Muscle of leg (tissue), 11 donors: ENCODE measurements around the gene MRGPRD. TPM values are rescaled to one million over a fixed set of nuclear protein-coding genes. Genes with fewer than 3 reads are reported as not detected.

Experiments used
- DNase-seq: peaks from one replicate; pipeline ENCODE4 v3.0.0; 2013
- H3K27ac ChIP-seq: one replicate; pipeline ENCODE4 v1.5.1; 2013; ENCODE audit warnings: mild to moderate bottlenecking, low read length, control low read depth
- H3K27me3 ChIP-seq: one replicate; pipeline ENCODE4 v1.6.1; 2013; ENCODE audit warnings: low read length; ENCODE audit not compliant: control insufficient read depth, insufficient read depth
- H3K36me3 ChIP-seq: one replicate; pipeline ENCODE4 v1.6.1; 2013; ENCODE audit warnings: low read length; ENCODE audit not compliant: control insufficient read depth, insufficient read depth
- H3K4me1 ChIP-seq: one replicate; pipeline ENCODE4 v1.6.1; 2013; ENCODE audit warnings: low read length; ENCODE audit not compliant: control insufficient read depth, insufficient read depth
- H3K4me3 ChIP-seq: one replicate; pipeline ENCODE4 v1.5.1; 2013; ENCODE audit warnings: low read length, control low read depth
- H3K9me3 ChIP-seq: replicated peaks from 2 replicates; pipeline ENCODE4 v1.6.1; 2013; ENCODE audit warnings: low read depth, low read length; ENCODE audit not compliant: control insufficient read depth
- WGBS: methylation state at CpG from one replicate; pipeline ENCODE4 v1.1.5; 2013; ENCODE audit warnings: missing lambda C conversion rate; ENCODE audit not compliant: insufficient coverage; 5-methylcytosine and 5-hydroxymethylcytosine counted together
- polyA plus RNA-seq, 8 donors: library from polyadenylated mRNA; unstranded; fragments of 120-200 nt; gene quantifications; one replicate each; pipeline versions ENCODE4 v1.2.1 to v1.2.3, GENCODE V29; 2013; ENCODE audit warnings: inconsistent platforms in 1 of 8, low replicate concordance in 1 of 8; ENCODE audit not compliant: insufficient read length in 8 of 8, insufficient read depth in 1 of 8
- total RNA-seq: library from RNA; stranded (reverse); fragments of 120-200 nt; gene quantifications from one replicate; pipeline ENCODE4 v1.2.4, GENCODE V29; 2013

Gene MRGPRD
- total and polyA plus RNA-seq, 9 donors = 0.25 to 0.60 (median 0.27) TPM; not detected in 6

DNA sequence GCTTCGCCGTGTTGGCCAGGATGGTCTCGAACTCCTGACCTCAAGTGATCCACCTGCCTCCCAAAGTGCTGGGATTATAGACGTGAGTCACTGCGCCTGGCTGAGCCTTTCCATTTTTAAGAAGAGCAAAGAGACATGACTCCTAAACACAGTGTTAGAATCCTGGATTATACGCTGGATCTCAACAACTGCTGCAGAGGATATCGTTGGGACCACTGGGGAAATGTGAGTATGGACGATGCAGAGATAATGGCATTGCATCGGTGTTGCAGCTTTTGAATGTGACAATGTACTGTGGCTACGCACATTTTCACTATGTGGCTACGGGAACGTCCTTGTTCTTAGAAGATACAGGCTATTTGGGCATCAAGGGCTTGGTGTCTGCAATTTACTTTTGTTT lies 26.0 kb upstream of the MRGPRD start:
- no peak for DNase-seq
- Histone ChIP-seq H3K4me3 (no peak overlapping the region), H3K9me3 (no peaks in the 10 kb centered on the region), H3K27ac (no peak overlapping the region), H3K4me1 (peaks cover 58% of the 10 kb centered on the region), H3K27me3 (peaks cover 16% of the 10 kb centered on the region), H3K36me3 (peaks cover 37% of the 10 kb centered on the region)
- 91% methylated on average over 11 of the region's 12 CpGs for WGBS

DNA sequence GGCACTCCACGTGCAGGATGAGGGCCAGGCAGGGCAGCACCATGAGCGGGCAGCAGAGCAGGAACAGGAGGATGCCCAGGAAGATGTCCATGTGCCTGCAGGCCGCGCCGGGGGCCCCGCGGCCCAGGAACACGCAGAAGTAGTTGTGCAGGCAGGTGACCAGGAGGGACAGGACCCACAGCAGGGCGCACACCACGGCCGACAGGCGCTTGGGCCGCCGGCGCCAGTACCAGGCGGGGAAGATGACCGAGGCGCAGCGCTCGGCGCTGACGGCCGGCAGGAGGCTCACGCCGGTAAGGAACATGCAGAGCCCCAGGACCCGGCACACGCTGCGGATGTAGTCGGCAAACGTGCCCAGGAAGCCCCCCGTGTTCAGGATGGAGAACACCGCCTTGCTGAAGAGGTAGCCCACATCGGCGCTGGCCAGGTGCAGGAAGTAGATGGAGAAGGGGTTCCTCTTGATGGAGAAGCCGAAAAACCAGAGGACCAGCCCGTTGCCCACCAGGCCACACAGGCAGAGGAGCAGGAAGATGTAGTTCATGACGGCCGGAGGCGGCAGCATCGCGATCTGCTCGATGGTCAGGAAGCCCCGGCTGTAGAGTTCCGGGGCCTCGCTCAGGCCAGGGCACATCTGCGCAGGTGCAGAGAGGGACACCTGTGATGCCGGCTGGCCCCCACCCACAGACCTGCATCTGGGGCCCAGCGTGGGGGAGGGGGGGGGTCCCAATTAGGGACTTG lies 25.0 kb upstream of the MRGPRD start:
- Histone ChIP-seq H3K36me3 (peaks cover 37% of the 10 kb centered on the region), H3K27me3 (peaks cover 8% of the 10 kb centered on the region), H3K4me3 (no peak overlapping the region), H3K9me3 (no peaks in the 10 kb centered on the region), H3K4me1 (peaks cover 60% of the 10 kb centered on the region), H3K27ac (no peak overlapping the region)
- 88% methylated on average over 40 of the region's 48 CpGs for WGBS
- DNase-seq = no peak

DNA sequence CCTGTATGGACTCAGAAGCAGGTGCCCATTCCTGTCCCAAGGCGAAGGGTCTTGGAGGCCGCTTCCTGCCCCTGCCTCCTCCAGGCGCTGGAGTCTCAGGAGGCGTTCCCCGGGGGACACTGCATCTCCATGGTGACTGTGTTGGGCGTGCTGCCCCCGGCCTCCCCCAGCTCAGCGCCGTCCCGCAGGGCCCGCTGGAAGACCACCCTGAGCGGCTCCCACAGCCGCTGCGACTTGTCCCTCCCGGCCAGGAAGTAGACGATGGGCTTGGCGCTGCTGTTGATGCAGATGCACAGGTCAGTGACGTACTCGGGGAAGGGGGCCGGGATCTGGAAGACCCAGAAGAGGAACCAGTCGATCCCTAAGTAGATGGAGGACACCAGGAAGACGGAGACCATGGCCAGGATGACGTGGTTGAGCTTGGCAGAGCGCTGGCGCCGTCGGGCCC lies 24.4 kb upstream of the MRGPRD start:
- H3K36me3 ChIP-seq = peaks cover 37% of the 10 kb centered on the region
- no peak overlapping the region for H3K27ac ChIP-seq
- H3K4me1 ChIP-seq = peaks cover 60% of the 10 kb centered on the region
- H3K27me3 ChIP-seq = peaks cover 8% of the 10 kb centered on the region
- DNase-seq = no peak
- H3K4me3 ChIP-seq = no peak overlapping the region
- H3K9me3 ChIP-seq = no peaks in the 10 kb centered on the region
- 91% methylated on average over 27 of the region's 27 CpGs for WGBS

DNA sequence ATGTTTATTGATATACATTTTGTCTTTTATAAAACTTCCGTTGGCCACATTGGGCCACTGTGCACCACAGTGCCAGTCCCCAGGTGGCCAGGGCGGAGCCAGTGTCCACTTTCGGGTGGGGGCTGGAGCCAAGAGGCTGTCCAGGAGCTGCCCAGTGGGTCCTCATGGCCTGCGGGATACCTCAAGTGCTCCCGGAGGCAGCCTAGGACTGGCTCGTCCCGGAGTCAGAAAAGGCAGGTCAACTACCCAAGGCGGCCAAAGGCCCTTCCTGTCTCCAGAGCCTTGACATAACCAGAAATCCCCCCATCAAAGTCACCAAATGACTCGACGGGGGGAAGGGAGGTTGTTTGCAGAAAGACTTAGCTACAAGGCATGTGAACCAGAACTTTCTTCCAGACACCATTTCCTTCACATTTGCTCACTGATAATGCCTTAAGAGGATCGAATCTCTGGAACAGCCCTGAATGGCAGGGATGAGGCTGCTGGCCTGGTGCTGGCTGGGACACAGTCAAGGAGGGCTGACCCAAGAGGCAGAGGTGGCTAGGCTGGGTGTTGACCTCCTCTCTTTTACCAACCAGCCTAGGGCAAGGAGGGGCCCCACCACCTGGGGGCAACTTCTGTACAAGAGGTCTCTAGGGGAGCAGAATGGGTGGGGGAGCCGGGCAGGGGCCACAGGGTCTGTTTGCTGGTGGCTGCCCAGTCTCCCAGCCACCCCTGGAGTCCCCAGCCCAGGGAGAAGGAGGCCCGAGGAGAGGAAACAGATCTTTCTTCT lies 23.8 kb upstream of the MRGPRD start:
- Histone ChIP-seq H3K36me3 (peaks cover 37% of the 10 kb centered on the region), H3K4me3 (no peak overlapping the region), H3K4me1 (peaks cover 59% of the 10 kb centered on the region), H3K27me3 (peaks cover 4% of the 10 kb centered on the region), H3K9me3 (no peaks in the 10 kb centered on the region), H3K27ac (no peak overlapping the region)
- 77% methylated on average over 10 of the region's 13 CpGs for WGBS
- DNase-seq = no peak

DNA sequence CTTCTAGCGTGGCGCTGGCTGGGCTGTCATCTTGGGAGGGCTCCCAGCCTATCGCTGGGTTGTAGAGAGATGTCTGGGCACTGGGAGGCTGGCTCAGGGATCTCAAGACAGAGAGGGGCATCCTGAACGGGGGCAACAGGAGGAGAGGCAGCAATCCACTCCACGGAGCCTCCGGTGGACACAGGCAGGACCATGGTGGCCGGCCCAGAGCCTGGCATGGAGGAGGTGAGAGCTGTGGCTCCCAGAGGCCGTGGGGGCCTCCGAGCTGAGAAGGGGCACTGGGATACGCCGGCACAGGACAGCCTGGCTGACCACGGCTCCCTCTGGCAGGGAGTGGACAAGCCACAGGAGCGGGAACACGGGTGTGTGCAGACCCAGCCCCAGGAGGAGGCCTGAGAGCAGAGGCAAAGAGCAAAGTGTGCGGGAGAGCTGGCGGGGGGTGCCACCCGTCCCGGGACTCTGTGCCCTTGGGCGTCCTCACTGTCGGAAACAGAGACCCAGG lies 23.1 kb upstream of the MRGPRD start:
- Histone ChIP-seq H3K36me3 (peaks cover 35% of the 10 kb centered on the region), H3K27me3 (peaks cover 3% of the 10 kb centered on the region), H3K4me3 (no peak overlapping the region), H3K4me1 (peaks cover 59% of the 10 kb centered on the region), H3K27ac (no peak overlapping the region), H3K9me3 (no peaks in the 10 kb centered on the region)
- 86% methylated on average over 18 of the region's 20 CpGs for WGBS
- DNase-seq = no peak

DNA sequence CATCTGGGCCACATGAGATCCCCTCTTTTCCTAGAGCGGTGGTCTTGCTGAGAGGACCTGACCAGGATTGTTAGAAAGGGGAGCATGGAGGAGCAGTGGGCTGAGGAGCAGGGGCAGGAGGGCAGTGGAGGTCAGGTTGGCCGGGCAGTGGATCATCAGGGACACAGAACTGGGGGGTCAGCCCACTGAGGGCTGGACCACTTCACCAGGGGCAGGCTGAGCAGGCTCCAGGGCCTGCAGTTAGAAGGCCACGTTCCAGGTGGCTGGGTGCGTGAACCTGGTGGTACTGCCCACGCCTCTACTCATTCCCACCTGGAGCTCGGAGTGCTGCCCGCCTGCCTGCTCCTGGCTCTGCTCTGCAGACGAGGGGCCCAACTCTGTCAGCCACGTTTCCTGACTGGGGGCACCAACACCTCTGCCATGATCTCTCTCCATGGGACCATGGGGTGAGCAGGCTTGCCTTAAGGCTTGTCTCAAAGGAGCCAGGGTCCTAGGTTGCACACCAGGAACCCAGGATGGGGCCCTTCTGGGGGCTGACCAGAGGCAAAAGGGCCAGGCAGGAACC lies 22.6 kb upstream of the MRGPRD start:
- DNase-seq = no peak
- WGBS = 92% methylated on average over 9 of the region's 9 CpGs
- Histone ChIP-seq H3K4me1 (peaks cover 59% of the 10 kb centered on the region), H3K27ac (no peak overlapping the region), H3K9me3 (no peaks in the 10 kb centered on the region), H3K27me3 (peaks cover 3% of the 10 kb centered on the region), H3K36me3 (peaks cover 32% of the 10 kb centered on the region), H3K4me3 (no peak overlapping the region)

DNA sequence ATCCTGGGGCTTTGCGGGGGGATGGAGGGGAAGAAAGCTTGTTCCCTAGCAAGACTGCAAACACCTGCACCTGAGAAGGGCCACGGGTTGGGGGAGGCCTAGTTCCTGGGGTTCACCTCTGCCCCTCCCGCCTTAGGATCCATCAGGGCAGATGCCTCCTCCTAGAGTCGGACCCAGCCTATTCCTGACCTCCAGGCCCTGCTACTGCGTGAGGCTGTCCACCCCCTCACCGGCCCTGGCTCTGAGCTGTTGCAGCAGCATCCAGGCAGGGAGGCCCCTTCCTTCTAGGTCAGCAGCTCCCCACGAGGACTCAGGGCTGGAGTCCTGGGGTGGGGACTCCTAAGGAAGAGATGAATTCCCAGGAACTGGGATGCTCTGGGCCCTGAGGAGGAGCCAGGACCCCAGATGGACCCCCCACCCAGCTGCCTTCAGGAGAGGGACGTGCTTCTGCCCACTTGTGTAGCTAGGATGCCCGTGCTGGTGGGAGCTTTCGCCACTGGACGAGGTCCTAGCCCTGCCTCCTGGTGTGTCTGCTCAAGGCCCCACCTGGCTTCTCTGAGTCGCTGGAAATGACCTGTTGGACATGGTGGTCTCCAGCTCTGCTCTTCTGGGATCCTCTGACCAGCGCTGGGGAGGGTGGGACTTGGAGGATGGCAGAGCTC lies 21.9 kb upstream of the MRGPRD start:
- Histone ChIP-seq H3K27me3 (peaks cover 3% of the 10 kb centered on the region), H3K4me1 (peaks cover 59% of the 10 kb centered on the region), H3K9me3 (no peaks in the 10 kb centered on the region), H3K27ac (peak overlapping the region; percentile 42), H3K4me3 (no peak overlapping the region), H3K36me3 (peaks cover 27% of the 10 kb centered on the region)
- no peak for DNase-seq
- 65% methylated on average over 11 of the region's 13 CpGs for WGBS

DNA sequence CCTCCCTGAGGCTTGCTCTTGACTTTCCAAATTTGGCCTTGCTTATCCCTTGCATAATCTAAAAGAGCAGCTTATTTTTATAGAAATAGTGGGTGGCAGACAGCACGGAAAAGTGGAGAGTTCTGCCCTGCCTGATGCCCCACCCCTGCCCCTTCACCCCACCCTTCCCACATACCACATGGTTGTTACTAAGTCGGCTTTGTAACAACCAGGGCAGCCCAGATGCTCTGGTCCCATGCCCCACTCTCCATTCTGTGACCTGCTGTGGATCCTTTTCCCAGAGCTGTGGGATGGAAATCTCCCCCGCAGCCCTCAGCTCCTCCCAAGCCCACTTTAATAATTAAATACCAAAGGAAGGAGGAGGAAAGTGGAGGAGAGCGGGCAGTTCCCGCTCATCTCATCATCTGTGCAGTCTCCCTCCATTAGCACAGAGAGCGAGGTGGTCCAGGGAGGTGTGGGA lies 21.4 kb upstream of the MRGPRD start:
- Histone ChIP-seq H3K9me3 (no peaks in the 10 kb centered on the region), H3K27me3 (peaks cover 3% of the 10 kb centered on the region), H3K4me1 (peaks cover 61% of the 10 kb centered on the region), H3K4me3 (no peak overlapping the region), H3K27ac (peak overlapping the region; percentile 95), H3K36me3 (peaks cover 22% of the 10 kb centered on the region)
- DNase-seq = no peak
- WGBS = 43% methylated on average over 2 of the region's 6 CpGs

DNA sequence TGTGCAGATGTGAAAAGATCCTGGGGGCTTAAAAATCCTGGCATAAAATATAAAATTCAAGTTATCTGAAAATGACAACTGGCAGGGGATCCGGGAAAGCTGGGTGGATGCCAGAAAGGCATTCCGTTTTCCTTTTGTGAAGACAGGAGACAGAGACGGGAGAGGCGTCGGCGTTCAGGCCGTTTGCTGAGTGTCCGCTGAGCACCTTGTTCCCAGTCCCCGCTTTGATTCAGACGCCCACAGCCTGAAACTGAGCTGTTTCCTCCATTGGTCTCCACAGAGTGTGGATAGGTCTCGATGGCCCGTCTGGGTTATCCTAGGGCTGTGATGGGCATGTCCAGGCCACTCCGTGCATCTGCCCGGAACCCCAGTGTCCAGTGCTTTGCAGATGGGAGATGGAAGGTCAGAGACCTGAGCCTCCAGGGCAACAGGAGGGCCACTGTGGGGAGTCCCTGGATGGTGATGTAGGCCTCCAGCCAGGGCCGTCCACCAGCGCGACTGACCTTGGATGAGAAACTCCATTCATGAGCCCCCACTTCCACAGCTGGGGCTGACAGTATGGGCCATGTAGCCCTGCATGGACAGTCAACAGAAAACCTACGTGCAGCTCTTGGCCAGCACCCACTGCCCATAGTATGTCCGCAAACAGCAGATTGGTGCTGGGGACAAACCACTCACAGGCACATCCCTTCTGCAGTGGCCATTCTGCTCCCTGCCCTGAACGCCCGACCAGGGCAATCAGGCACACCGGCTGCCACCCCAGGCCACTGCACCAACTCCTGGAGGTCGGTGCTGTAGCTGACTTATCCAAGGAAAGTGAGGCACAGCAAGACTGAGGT lies 20.7 kb upstream of the MRGPRD start:
- peaks cover 22% of the 10 kb centered on the region for H3K36me3 ChIP-seq
- no peak overlapping the region for H3K4me3 ChIP-seq
- H3K4me1 ChIP-seq = peaks cover 61% of the 10 kb centered on the region
- H3K9me3 ChIP-seq = no peaks in the 10 kb centered on the region
- peaks cover 3% of the 10 kb centered on the region for H3K27me3 ChIP-seq
- H3K27ac ChIP-seq = peak overlapping the region; percentile 95
- DNase-seq = peak; percentile 64
- WGBS = 50% methylated on average over 23 of the region's 23 CpGs
